ENCODE data around the gene OPN4. TPM values are rescaled to one million over a fixed set of nuclear protein-coding genes. Genes with fewer than 3 reads are reported as not detected.

OPN4 gene, protein sequence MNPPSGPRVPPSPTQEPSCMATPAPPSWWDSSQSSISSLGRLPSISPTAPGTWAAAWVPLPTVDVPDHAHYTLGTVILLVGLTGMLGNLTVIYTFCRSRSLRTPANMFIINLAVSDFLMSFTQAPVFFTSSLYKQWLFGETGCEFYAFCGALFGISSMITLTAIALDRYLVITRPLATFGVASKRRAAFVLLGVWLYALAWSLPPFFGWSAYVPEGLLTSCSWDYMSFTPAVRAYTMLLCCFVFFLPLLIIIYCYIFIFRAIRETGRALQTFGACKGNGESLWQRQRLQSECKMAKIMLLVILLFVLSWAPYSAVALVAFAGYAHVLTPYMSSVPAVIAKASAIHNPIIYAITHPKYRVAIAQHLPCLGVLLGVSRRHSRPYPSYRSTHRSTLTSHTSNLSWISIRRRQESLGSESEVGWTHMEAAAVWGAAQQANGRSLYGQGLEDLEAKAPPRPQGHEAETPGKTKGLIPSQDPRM
- total RNA-seq: not detected

GRCh38 chr10:86654411-86655172, at the start of gene OPN4:
OPN4 (plus strand) TSS chr10:86654547; CDS start chr10:86654784, 237 bp downstream.

GRCh38 chr10:86668297-86669165, 14.2 kb downstream of the OPN4 start, which contains the start of gene LDB3:
LDB3 (plus strand) TSS chr10:86668511; CDS start chr10:86668692, 181 bp downstream.

Other genes starting within 250 kb of the OPN4 start
- 73.8 TPM for gene WAPL, start 132.8 kb upstream of the OPN4 start, total RNA-seq
- 24.9 TPM for gene LDB3, start 14.0 kb downstream of the OPN4 start, total RNA-seq
- 76.2 TPM for gene BMPR1A, start 102.1 kb downstream of the OPN4 start, total RNA-seq